Stimulated activated memory B cell treated with anti-CD40 and anti-IgM and Interleukin-4, amounts not matched to agents 10 μg/mL and 1 μg/mL and 100 μg/mL, for 72 hours (primary cell): ENCODE data around the gene MYCBP2.
"Not testable (repeated sequence)": the region's sequence is repeated elsewhere in the genome, so short reads cannot be mapped to it uniquely, and the experiment has no call there.

Source experiments
- ATAC-seq: fragments of 150-1000 bp; cut with Tn5 transposase; 2 replicates; pipeline ENCODE4 v1.10.0; 2021
- H3K27ac Mint-ChIP-seq: one replicate; pipeline ENCODE4 v1.8.0; 2022; ENCODE audit warnings: mild to moderate bottlenecking, mixed read lengths
- H3K27me3 Mint-ChIP-seq: one replicate; pipeline ENCODE4 v1.8.0; 2022; ENCODE audit warnings: mixed read lengths
- H3K36me3 Mint-ChIP-seq: one replicate; pipeline ENCODE4 v1.8.0; 2022; ENCODE audit warnings: mixed read lengths
- H3K4me1 Mint-ChIP-seq: one replicate; pipeline ENCODE4 v1.8.0; 2022; ENCODE audit warnings: mixed read lengths
- H3K4me3 Mint-ChIP-seq: one replicate; pipeline ENCODE4 v1.8.0; 2022; ENCODE audit warnings: mild to moderate bottlenecking, moderate library complexity, mixed read lengths
- H3K9me3 Mint-ChIP-seq: one replicate; pipeline ENCODE4 v1.8.0; 2022; ENCODE audit warnings: mixed read lengths

The MYCBP2 gene

GRCh38 chr13:77347351-77347750 lies 20.5 kb upstream of the MYCBP2 start:
- H3K9me3 Mint-ChIP-seq, H3K27ac Mint-ChIP-seq, H3K36me3 Mint-ChIP-seq, ATAC-seq, H3K4me3 Mint-ChIP-seq, H3K27me3 Mint-ChIP-seq: not testable (repeated sequence)
- peaks cover 22% of the 10 kb centered on the region for H3K4me1 Mint-ChIP-seq

- peak overlapping the region; percentile 34 for H3K4me3 Mint-ChIP-seq
- peak overlapping the region; percentile 91 for H3K27ac Mint-ChIP-seq
- no peaks in the 10 kb centered on the region for H3K27me3 Mint-ChIP-seq
- H3K4me1 Mint-ChIP-seq, result peaks cover 39% of the 10 kb centered on the region
- no peaks in the 10 kb centered on the region for H3K9me3 Mint-ChIP-seq
- peak; percentile 91 for ATAC-seq
- no peaks in the 10 kb centered on the region for H3K36me3 Mint-ChIP-seq
These were observed 18.4 kb upstream of the MYCBP2 start for GRCh38 chr13:77345150-77345780.

GRCh38 chr13:77343841-77344240 lies 16.9 kb upstream of the MYCBP2 start:
- no peak overlapping the region for H3K4me3 Mint-ChIP-seq
- no peaks in the 10 kb centered on the region for H3K36me3 Mint-ChIP-seq
- H3K4me1 Mint-ChIP-seq, result peaks cover 53% of the 10 kb centered on the region
- peak overlapping the region; percentile 74 for H3K27ac Mint-ChIP-seq
- no peak for ATAC-seq
- H3K9me3 Mint-ChIP-seq, result no peaks in the 10 kb centered on the region
- H3K27me3 Mint-ChIP-seq, result no peaks in the 10 kb centered on the region

- Mint-ChIP-seq H3K4me3 (peak overlapping the region; percentile 7), H3K27me3 (no peaks in the 10 kb centered on the region), H3K4me1 (peaks cover 76% of the 10 kb centered on the region), H3K36me3 (no peaks in the 10 kb centered on the region), H3K9me3 (no peaks in the 10 kb centered on the region), H3K27ac (peak overlapping the region; percentile 74)
- ATAC-seq, result peak; percentile 86
These were observed 12.5 kb upstream of the MYCBP2 start for GRCh38 chr13:77339408-77339807.

GRCh38 chr13:77338961-77339401 lies 12.1 kb upstream of the MYCBP2 start:
- H3K27ac Mint-ChIP-seq, result peak overlapping the region; percentile 74
- peaks cover 76% of the 10 kb centered on the region for H3K4me1 Mint-ChIP-seq
- H3K36me3 Mint-ChIP-seq, result no peaks in the 10 kb centered on the region
- no peaks in the 10 kb centered on the region for H3K27me3 Mint-ChIP-seq
- ATAC-seq, result peak; percentile 89
- no peaks in the 10 kb centered on the region for H3K9me3 Mint-ChIP-seq
- H3K4me3 Mint-ChIP-seq, result peak overlapping the region; percentile 7

- H3K9me3 Mint-ChIP-seq, result no peaks in the 10 kb centered on the region
- H3K4me3 Mint-ChIP-seq, result no peak overlapping the region
- H3K27me3 Mint-ChIP-seq, result no peaks in the 10 kb centered on the region
- H3K4me1 Mint-ChIP-seq, result peaks cover 76% of the 10 kb centered on the region
- peak; percentile 37 for ATAC-seq
- no peaks in the 10 kb centered on the region for H3K36me3 Mint-ChIP-seq
- peak overlapping the region; percentile 74 for H3K27ac Mint-ChIP-seq
These were observed 11.4 kb upstream of the MYCBP2 start for GRCh38 chr13:77338329-77338728.

- Mint-ChIP-seq H3K9me3 (no peaks in the 10 kb centered on the region), H3K27me3 (no peaks in the 10 kb centered on the region), H3K36me3 (no peaks in the 10 kb centered on the region), H3K4me3 (no peak overlapping the region), H3K27ac (peak overlapping the region; percentile 49), H3K4me1 (peaks cover 67% of the 10 kb centered on the region)
- no peak for ATAC-seq
These were observed 10.3 kb upstream of the MYCBP2 start for GRCh38 chr13:77337159-77337558.

GRCh38 chr13:77335543-77335942 lies 8.6 kb upstream of the MYCBP2 start:
- Mint-ChIP-seq H3K4me1 (peaks cover 63% of the 10 kb centered on the region), H3K27me3 (no peaks in the 10 kb centered on the region), H3K36me3 (no peaks in the 10 kb centered on the region), H3K4me3 (no peak overlapping the region), H3K9me3 (no peaks in the 10 kb centered on the region), H3K27ac (peak overlapping the region; percentile 49)
- no peak for ATAC-seq

GRCh38 chr13:77333594-77333993 lies 6.7 kb upstream of the MYCBP2 start:
- H3K4me3 Mint-ChIP-seq, result no peak overlapping the region
- no peaks in the 10 kb centered on the region for H3K36me3 Mint-ChIP-seq
- ATAC-seq, result no peak
- H3K9me3 Mint-ChIP-seq, result no peaks in the 10 kb centered on the region
- peaks cover 54% of the 10 kb centered on the region for H3K4me1 Mint-ChIP-seq
- H3K27me3 Mint-ChIP-seq, result no peaks in the 10 kb centered on the region
- H3K27ac Mint-ChIP-seq, result no peak overlapping the region

GRCh38 chr13:77331421-77331820 lies 4.5 kb upstream of the MYCBP2 start:
- ATAC-seq, result no peak
- no peaks in the 10 kb centered on the region for H3K36me3 Mint-ChIP-seq
- H3K4me1 Mint-ChIP-seq, result peaks cover 43% of the 10 kb centered on the region
- H3K4me3 Mint-ChIP-seq, result no peak overlapping the region
- H3K27me3 Mint-ChIP-seq, result no peaks in the 10 kb centered on the region
- peak overlapping the region; percentile 40 for H3K27ac Mint-ChIP-seq
- H3K9me3 Mint-ChIP-seq, result no peaks in the 10 kb centered on the region

GRCh38 chr13:77329911-77330584 lies 3.2 kb upstream of the MYCBP2 start:
- no peak for ATAC-seq
- Mint-ChIP-seq H3K27me3 (no peaks in the 10 kb centered on the region), H3K4me1 (peaks cover 31% of the 10 kb centered on the region), H3K4me3 (peak overlapping the region; percentile 99), H3K27ac (peak overlapping the region; percentile 97), H3K9me3 (no peaks in the 10 kb centered on the region), H3K36me3 (no peaks in the 10 kb centered on the region)

- peak overlapping the region; percentile 99 for H3K4me3 Mint-ChIP-seq
- H3K27me3 Mint-ChIP-seq, result no peaks in the 10 kb centered on the region
- H3K4me1 Mint-ChIP-seq, result peaks cover 29% of the 10 kb centered on the region
- no peaks in the 10 kb centered on the region for H3K9me3 Mint-ChIP-seq
- H3K27ac Mint-ChIP-seq, result peak overlapping the region; percentile 97
- ATAC-seq, result peak; percentile 80
- no peaks in the 10 kb centered on the region for H3K36me3 Mint-ChIP-seq
These were observed 2.4 kb upstream of the MYCBP2 start for GRCh38 chr13:77329133-77329910.

GRCh38 chr13:77328819-77329132 lies 1.9 kb upstream of the MYCBP2 start:
- H3K9me3 Mint-ChIP-seq, result no peaks in the 10 kb centered on the region
- H3K27me3 Mint-ChIP-seq, result no peaks in the 10 kb centered on the region
- peak overlapping the region; percentile 99 for H3K4me3 Mint-ChIP-seq
- peaks cover 4% of the 10 kb centered on the region for H3K36me3 Mint-ChIP-seq
- H3K27ac Mint-ChIP-seq, result peak overlapping the region; percentile 97
- ATAC-seq, result no peak
- H3K4me1 Mint-ChIP-seq, result peaks cover 34% of the 10 kb centered on the region

GRCh38 chr13:77325371-77325980 lies 1.4 kb downstream of the MYCBP2 start:
- peak overlapping the region; percentile 84 for H3K27ac Mint-ChIP-seq
- no peaks in the 10 kb centered on the region for H3K27me3 Mint-ChIP-seq
- peak overlapping the region; percentile 92 for H3K4me3 Mint-ChIP-seq
- peaks cover 6% of the 10 kb centered on the region for H3K36me3 Mint-ChIP-seq
- no peaks in the 10 kb centered on the region for H3K9me3 Mint-ChIP-seq
- H3K4me1 Mint-ChIP-seq, result peaks cover 57% of the 10 kb centered on the region
- no peak for ATAC-seq

GRCh38 chr13:77323858-77324257 lies 3.0 kb downstream of the MYCBP2 start:
- Mint-ChIP-seq H3K36me3 (peaks cover 6% of the 10 kb centered on the region), H3K27me3 (no peaks in the 10 kb centered on the region), H3K27ac (peak overlapping the region; percentile 6), H3K4me1 (peaks cover 66% of the 10 kb centered on the region), H3K9me3 (no peaks in the 10 kb centered on the region), H3K4me3 (peak overlapping the region; percentile 40)
- ATAC-seq, result no peak
